ENCODE results near the gene BCL11B. TPM values are rescaled to one million over a fixed set of nuclear protein-coding genes. Genes with fewer than 3 reads are reported as not detected.
A peak's percentile ranks its signal among the peaks of the same experiment; 100 is the strongest.

BCL11B gene
- total and polyA plus RNA-seq, 2 experiments from 2014 or later, result 0.04 to 2.8 TPM

DNA sequence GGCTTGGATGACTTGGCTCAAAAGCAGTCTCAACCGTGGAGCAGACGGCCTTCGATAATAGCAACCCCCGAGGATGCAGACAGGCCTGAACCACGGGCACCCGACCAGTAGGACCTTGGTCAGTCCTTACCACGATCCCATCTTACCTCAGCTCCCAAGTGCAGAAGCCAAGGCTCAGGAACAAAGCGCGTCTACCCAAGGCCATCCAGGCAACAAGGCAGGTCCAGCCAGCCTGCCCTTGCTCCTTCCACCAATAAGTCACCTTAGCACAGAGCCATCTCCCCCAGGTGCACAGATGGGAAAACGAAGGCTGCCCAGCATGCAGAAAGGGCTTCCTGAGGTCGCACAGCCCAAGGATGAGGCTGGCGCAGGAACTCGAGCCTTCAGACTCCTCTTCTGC lies 77.3 kb downstream of the BCL11B start:
- Histone ChIP-seq H3K4me1 (ENCODE audit: low read depth) (peaks cover 7% of the 10 kb centered on the region), H3K27me3 (no peaks in the 10 kb centered on the region), H3K4me3 (no peak overlapping the region), H3K36me3 (no peaks in the 10 kb centered on the region), H3K9me3 (ENCODE audit: low read depth) (no peaks in the 10 kb centered on the region), H3K27ac (no peak overlapping the region)
- no peak for DNase-seq (ENCODE audit: low read depth in 1 of 2, low spot score in 1 of 2)
- TF ChIP-seq, protein P1, sequence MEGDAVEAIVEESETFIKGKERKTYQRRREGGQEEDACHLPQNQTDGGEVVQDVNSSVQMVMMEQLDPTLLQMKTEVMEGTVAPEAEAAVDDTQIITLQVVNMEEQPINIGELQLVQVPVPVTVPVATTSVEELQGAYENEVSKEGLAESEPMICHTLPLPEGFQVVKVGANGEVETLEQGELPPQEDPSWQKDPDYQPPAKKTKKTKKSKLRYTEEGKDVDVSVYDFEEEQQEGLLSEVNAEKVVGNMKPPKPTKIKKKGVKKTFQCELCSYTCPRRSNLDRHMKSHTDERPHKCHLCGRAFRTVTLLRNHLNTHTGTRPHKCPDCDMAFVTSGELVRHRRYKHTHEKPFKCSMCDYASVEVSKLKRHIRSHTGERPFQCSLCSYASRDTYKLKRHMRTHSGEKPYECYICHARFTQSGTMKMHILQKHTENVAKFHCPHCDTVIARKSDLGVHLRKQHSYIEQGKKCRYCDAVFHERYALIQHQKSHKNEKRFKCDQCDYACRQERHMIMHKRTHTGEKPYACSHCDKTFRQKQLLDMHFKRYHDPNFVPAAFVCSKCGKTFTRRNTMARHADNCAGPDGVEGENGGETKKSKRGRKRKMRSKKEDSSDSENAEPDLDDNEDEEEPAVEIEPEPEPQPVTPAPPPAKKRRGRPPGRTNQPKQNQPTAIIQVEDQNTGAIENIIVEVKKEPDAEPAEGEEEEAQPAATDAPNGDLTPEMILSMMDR (IDR thresholded peaks at IDR 0.05; ENCODE audit: low read depth, low read length), result no peak

DNA sequence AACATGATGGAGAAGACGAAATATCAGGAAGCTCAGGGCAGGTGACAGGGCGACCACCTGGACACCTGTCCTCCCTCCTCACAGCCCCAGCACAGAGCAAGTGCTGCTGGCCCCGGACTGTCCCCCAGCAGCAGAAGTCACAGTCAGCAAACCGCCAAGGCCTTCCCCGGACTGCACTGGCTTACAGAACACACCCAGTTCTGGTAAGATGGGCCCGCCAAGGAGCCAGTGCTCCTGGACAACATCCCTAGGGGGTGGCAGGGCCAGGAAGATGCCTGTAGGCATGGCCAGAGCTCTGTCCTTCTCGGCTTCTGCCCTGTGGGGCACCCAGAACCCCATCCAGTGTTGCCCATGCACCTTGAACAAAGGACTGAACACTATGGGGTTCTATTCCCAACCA lies 77.9 kb downstream of the BCL11B start:
- Histone ChIP-seq H3K27ac (no peak overlapping the region), H3K36me3 (no peaks in the 10 kb centered on the region), H3K4me1 (ENCODE audit: low read depth) (peaks cover 7% of the 10 kb centered on the region), H3K4me3 (no peak overlapping the region), H3K9me3 (ENCODE audit: low read depth) (no peaks in the 10 kb centered on the region), H3K27me3 (no peaks in the 10 kb centered on the region)
- no peak for DNase-seq (ENCODE audit: low read depth in 1 of 2, low spot score in 1 of 2)
- TF ChIP-seq, protein P1 (IDR thresholded peaks at IDR 0.05; ENCODE audit: low read depth, low read length), result no peak

DNA sequence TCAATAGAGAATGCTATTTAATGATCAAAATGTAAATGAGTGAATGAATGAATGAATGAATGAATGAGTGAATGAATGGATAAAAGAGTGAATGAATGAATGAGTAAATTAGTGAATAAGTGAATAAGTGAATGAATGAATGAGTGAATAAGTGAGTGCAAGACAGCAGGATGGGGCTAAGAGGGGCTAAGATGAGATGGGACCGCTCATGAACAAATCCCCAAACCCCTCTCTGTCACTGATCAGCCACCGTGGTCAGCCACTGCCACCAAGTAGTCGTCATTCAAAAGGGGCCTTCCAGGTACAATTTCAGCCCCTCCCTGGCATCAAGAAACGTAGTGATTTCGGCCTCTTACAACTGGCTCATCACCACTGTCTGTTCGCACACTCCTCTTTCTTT lies 79.2 kb downstream of the BCL11B start:
- Histone ChIP-seq H3K4me3 (no peak overlapping the region), H3K4me1 (ENCODE audit: low read depth) (peaks cover 7% of the 10 kb centered on the region), H3K36me3 (no peaks in the 10 kb centered on the region), H3K27ac (no peak overlapping the region), H3K27me3 (no peaks in the 10 kb centered on the region), H3K9me3 (ENCODE audit: low read depth) (no peaks in the 10 kb centered on the region)
- no peak for DNase-seq (ENCODE audit: low read depth in 1 of 2, low spot score in 1 of 2)
- TF ChIP-seq, protein P1 (IDR thresholded peaks at IDR 0.05; ENCODE audit: low read depth, low read length), result no peak

DNA sequence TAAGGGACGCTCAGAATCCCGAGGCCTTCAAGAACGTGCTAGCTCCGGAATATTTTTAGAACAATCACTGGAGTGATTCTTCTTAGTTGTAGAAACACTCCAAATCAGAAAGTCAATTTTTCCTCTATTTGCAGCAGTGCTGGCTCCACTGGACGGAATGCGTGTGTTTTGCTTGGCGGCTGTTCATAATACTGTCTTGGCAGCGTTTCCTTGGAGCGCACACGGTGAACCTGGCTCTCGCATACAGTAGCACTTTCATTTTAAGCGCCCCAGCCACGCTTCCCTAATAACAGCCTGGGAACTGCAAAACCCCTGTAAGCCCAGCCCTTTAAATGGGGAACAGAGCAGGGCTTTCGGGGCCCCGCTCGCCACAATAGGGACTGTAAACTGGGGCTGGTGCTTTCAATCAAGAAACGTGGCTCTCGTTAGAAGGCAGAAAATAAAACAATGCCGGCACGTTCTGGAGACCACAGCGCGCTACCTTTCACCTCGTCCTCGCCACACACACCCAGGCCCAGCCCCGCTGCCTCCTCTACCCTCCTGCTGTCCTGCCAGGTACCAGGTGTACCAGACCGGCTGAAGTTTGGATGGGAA lies 79.9 kb downstream of the BCL11B start:
- DNase-seq (ENCODE audit: low read depth in 1 of 2, low spot score in 1 of 2), result peak in 1 of 2 donors; percentile 83
- no peaks in the 10 kb centered on the region for H3K27me3 ChIP-seq
- H3K4me3 ChIP-seq, result no peak overlapping the region
- H3K9me3 ChIP-seq (ENCODE audit: low read depth), result no peaks in the 10 kb centered on the region
- no peak overlapping the region for H3K27ac ChIP-seq
- H3K4me1 ChIP-seq (ENCODE audit: low read depth), result peaks cover 7% of the 10 kb centered on the region
- no peaks in the 10 kb centered on the region for H3K36me3 ChIP-seq
- TF ChIP-seq, protein P1 (IDR thresholded peaks at IDR 0.05; ENCODE audit: low read depth, low read length), result no peak

DNA sequence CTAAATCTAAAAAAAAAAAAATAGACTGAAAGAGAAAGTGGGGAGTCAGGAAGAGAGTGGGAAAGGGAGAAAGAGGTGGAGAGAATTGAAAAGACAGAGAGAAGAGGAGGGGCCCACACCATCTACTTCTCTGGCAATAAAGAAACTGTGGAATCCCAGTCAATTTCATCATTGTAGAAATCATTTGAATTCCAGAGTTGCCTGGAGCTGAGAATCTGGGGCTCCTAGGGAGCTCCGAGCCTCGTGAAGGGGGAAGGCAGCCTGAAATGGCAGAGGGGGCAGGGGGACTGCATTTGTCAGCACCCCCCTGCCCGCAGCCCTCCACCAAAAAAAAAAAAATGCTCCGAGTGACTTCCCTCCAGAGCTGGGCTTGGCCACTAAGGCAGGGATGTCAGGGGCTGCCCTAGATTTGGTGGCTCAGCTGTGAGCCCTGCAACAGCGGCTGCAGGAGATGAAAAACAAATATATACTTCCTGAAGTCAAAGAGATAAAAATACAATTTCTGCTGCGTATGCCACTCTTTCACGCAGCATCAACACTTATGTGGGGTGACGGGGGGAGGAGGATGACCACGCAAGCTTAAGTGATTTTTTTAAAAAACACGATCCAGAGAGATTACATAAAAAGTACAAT lies 80.5 kb downstream of the BCL11B start:
- no peaks in the 10 kb centered on the region for H3K27me3 ChIP-seq
- no peak for DNase-seq (ENCODE audit: low read depth in 1 of 2, low spot score in 1 of 2)
- H3K4me1 ChIP-seq (ENCODE audit: low read depth), result peaks cover 7% of the 10 kb centered on the region
- no peak overlapping the region for H3K27ac ChIP-seq
- no peaks in the 10 kb centered on the region for H3K9me3 ChIP-seq (ENCODE audit: low read depth)
- TF ChIP-seq, protein P1 (IDR thresholded peaks at IDR 0.05; ENCODE audit: low read depth, low read length), result no peak
- H3K36me3 ChIP-seq, result no peaks in the 10 kb centered on the region
- no peak overlapping the region for H3K4me3 ChIP-seq
